GM18519 (cell line): ENCODE measurements around the gene MYL1.

Source experiments
- ATAC-seq: cut with Tn5 transposase; IDR thresholded peaks from one replicate; pipeline ENCODE4 v1.9.1; 2021; ENCODE audit warnings: mild to moderate bottlenecking, moderate library complexity; ENCODE audit not compliant: unreplicated experiment, low FRiP score

MYL1 gene

DNA sequence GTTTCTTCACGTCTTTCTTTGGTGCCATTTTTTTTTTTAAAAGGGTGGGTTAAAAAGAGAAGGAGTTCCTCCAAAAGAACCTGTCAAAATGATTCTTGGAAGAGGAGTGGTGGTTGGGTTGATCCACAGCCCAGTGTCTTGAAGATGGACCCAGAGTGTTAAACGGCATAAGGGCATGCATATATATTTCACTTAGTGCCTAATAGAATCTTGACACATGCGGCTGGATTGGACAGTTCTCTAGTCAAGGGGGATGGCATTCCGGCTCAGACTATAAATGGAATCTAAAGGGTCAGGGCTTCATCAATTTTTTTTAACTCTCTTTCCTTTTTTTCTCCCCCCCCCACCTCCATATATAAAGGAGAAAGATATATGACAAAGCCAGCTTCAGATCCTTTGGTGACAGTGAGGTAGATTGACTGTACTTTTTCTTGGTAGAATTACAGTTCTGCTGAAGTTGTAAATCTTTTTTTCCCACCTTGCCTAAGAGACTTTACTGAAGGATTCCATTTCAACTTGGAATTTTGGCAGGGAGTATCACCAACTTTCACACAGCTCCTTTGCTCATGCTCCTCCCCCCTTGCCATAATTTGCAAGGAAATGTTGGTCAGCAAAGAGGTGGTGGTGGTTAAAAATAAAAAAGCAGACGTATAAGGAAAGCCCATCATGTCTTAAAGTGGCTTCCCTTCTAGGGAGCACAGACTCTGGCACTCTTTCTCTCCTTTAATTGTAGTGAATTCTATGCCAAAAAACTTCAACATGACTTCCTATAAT, at the start of gene MYL1:
Gene MYL1, minus strand, starts transcription at position 160 of the 774 bp plus-strand sequence. Its CDS starts 132 bp downstream, at position 28.
- no peak for ATAC-seq

DNA sequence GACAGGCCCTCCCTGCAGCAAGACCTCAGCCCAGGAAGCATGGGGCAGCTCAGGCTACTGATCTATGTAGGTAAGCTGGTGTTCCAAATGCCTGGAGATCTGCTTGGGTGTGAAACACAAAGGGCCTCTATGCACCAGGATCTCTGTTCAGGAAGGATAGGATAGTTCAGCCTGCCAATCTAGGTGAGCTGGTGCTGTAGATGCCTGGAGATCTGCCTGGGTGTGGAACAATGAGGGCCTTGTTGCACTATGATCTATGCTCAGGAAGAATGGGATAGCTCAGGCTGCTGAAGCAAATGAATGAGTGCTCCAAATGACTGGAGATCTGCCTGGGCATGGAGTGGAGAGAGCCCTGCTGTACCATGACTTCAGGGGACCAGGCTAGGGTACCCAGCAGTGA, 48.9 kb upstream of the MYL1 start:
- no peak for ATAC-seq

DNA sequence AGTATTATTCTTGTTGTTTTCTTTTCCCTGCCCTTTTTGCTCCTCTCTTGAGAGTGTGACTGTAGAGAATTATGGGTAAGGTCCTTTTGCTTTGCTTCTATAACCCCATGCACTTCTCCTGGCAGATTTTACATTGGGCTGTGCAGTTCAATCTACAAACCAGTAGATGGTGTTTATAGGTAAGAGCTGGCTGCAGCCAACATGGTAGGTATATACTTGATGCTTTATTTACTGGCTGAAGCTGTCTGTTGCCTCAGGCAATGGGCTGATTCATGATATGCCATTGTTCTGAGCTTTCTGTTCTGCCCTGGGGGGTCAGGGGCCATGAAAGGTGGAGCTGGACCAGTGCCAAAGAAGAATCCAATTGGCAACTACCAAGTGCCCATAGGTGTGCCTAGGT, 48.3 kb upstream of the MYL1 start:
- peak; percentile 67 for ATAC-seq

DNA sequence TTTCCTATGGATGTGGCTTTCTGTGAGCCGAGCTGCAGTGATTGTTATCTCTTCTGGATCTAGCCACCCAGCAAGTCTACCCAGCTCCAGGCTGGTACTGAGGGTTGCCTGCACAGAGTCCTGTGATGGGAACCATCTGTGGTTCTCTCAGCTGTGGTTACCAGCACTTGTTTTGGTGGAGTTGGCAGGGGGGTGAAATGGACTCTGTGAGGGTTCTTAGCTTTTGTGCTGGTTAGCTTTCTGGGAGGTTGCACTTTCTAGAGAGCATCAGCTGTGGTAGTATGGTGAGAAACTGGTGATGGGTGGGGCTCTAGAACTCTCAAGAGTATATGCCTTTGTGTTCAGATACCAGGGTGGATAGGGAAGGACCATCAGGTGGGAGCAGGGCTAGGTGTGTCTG, 45.4 kb upstream of the MYL1 start:
- ATAC-seq, result no peak

DNA sequence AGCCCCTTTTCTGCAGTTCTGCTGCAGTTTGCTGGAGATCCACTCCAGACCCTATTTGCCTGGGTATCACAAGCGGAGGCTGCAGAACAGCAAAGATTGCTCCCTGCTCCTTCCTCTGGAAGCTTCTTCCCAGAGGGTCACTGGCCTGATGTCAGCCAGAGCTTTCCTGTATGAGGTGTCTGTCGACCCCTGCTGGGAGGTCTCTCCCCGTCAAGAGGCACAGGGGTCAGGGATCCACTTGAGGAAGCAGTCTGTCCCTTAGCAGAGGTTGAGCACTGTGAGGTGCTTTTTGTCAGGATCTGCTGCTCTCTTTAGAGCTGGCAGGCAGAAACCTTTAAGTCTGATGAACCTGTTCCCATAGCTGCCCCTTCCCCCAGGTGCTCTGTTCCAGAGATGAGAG, 42.0 kb upstream of the MYL1 start:
- no peak for ATAC-seq

DNA sequence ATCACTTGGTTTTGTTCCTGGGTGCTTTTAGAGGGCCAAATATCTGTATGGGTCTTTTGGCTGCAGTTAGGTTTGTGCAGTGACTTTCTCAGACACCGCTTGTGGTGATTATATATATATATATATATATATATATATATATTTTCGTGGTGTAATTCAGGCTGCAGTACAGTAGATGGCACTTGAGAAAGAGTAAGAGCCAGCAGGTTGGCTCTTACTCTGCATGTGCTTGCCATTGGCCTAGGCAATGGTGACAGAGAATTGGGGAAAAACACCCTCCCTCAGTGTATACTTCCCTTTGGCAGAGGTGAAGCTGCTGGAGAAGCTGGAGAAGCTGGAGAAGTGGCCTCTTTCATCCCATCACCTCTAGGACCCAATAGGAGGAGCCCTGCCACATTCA, 22.2 kb upstream of the MYL1 start:
- ATAC-seq, result no peak

DNA sequence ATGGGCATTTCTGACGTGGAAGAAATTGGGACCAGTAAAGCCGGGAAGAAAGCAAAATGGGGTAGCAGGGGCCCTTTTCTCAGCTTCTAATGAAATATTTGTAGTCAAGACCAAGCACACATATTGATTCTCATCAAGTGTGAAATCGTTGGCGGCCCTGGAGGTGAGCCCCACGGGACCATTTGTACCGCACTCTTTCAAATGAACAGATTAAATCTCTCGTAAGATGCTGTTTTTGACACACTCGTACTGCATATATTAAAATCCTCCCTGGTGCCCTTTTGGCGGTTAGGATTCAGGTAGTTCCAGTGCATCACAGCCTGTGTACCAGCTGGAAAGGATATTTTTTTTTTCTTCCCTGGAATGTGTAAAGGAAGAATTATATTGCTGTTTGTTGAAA, 9.9 kb upstream of the MYL1 start:
- ATAC-seq, result no peak

DNA sequence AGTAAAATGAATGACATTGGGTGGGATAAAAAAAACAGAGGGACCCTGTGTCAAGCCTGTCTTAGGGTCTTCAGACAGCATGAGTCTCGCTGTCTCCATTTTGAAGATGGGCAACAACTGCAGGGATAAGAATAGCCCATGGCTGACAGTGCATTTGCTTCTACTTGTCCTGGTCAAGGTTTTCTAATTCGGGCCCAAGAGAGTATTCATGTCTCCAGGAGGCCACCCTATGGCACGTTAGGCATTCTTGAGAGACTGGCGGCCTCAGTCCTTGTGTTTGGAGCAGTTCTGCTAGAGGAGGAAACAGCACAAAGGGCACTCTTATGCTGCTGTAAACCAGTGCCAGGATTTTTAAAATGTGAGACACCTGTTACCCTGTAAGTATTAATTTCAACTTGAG, 9.5 kb upstream of the MYL1 start:
- ATAC-seq, result no peak

DNA sequence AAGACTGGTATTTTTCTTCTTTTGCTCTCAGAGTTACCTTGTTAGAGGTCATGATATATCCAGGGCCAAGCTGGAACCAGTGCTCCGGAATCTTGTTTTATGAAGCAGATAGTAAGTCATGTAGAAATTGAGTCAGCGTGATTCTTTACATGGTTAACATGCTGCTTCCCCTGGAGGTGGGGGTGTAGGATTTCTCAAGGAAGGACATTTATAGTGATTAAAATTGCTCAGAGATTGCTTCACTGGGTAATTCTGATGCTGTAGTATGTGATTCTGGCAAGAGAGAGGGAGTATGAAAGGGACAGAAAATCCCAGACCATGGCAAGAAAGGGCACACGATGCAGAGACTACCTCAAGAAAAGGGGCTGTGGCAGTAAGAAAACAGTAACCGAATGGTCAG, 8.0 kb upstream of the MYL1 start:
- no peak for ATAC-seq

DNA sequence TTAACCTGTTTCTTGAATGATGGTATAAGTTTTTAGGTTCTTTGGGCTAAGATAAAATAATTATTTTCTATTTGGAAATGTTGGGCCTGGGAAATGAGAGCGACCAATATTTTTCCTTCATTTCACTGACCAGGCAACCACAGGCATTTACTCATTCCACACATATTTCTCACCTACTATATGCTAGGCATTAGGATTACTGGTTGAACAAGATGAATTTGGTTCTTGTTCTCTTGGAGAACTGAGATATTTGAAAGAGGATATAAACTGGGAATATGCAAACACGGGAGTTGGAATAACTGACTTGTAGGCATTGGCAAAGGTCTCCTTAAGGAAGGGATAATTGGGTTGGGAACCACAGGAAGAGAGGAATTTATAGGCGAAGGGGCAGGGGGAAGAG, 3.9 kb upstream of the MYL1 start:
- no peak for ATAC-seq

DNA sequence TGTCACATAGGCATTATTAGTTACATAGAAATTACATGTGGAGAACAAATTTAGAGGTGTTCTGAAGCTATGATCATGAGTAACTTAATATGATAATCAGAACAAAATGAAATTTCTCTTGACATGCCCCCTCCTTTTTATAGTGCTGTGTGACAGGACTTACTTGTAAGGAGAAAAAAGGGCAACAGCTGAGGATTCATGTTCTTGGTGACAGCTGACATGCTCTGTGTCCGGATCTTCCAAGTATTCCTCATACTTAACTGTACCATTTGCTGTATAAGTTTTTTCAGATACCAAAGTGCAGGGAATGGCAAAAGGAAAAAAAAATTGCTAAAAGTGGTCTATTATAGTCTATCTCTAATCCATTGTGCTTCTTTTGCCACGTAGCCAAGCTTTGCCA, 3.5 kb upstream of the MYL1 start:
- ATAC-seq, result no peak

DNA sequence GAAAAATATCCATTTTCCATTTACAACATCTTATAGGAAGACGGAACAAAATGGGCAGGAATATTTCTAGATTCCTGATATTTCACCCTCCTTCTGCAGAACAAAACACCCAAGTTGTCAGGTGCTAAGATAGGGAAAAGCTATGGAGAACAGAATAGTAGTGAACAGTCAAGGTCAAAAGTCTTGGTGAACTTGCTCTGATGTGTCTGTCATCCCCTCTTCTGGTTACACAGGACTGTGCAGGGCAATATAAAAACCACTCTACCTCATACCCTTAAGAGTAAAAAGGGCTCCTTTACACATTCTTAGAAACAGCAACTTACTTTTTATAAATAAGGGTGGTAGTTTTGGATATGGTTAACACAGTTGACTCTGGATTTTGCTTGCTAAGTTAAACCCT, 4.4 kb downstream of the MYL1 start:
- no peak for ATAC-seq

DNA sequence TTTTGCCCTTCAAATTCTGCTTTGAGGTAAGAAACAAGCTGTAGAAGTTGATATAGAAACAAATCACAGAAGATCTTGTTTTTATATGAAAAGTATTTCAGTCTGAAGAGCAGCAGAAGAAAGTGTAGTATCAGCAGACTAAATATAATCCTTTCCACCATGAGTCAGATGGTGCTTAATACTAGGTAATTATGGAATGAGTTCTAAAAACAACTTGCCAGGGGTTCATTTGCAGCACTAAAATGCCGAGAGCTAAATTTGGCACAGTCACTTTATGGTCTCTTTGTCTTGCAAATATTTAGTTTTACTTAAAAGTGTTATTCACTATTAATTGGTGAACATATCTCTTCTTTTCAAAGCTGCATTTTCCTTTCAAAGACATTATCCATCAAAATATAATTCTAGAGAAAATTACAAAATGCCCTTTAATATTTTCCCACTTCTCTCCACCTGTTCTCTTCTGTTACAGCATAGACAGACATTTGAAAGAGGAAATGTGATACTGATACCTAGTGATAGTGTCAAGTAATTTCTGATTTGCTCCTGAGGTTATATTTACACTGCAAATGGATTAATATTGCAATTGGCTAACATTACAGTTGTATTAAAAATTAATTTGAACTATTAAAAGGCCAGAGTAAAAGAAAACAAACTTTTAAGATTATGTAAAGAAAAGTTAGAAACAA, 5.3 kb downstream of the MYL1 start:
- no peak for ATAC-seq

DNA sequence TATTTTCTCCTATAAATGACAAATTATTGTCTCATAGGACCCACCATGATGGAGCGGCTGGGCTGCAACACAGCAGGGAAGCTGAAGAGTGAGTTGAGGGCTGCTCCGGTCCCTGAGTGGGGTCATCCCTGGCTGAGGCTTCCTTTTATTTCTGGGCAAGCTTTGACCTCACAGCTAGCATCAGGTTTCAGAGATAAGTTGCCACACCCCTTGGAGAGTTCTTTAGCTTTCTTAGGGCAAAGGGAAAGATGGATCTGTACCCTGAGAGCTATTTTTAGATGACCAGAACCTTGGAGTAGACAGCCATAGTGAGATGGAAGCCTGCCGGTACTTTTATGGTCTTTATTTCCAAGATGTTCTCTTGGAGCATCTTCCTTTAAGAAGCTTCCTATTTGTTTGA, 11.5 kb downstream of the MYL1 start:
- no peak for ATAC-seq

DNA sequence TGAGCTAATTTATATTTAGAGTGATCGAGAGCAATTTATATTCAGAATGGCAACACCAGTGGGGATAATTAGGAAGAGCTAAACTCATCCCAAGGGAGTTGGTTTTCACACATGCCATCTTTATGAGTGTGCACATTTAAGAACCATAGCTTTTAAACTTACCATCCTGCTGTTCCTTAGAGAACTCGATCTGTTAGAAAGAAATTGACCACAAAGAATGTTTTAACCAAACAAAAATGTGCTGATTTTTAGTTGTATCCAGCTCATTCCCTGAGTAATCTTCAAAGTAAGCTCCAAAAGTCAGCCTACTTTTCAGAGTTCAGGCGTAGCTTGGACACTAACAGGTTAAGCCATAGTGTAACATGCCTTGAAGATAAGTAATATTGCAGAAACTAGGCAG, 12.6 kb downstream of the MYL1 start:
- ATAC-seq, result no peak

DNA sequence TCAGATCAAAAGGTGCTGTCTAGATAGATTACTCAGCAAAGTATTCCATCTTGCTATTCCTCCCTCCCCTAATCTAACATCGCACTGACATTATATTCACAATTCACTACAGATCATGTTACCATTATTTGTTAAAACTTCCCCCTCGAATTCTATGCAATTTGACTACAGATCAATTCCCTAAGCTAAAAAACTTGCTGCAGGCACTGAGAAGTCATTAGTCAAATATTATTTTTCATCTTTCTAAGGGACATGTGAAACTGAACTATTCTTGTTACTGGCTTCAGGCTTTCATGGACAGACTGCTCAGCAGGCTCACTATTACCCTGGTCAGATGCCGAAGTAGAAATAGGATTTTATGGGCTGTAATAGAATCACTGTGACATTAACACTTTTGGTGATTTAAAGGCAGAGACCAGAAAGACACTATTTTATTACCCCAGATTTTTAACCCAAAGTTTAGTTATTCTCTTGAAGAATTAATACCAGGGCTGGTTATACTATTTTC, 15.1 kb downstream of the MYL1 start:
- no peak for ATAC-seq

DNA sequence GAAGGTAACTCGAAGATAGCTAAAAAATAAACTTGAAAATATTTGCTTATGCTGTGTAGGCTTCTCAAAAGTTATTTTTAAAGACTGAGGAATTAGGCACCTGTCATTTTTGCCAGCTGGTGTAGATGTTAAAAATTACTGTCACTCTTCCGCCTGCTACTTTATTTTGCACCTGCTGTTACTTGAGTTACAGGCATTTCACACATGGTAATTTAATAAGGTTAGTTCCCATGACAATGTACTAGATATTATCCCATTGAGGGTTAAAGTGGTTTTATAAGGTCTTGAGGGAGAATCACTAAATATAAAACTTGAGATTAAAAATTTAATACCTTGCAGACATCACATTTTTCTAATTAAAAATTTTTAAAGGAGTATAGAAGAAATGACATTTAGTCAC, 26.6 kb downstream of the MYL1 start:
- ATAC-seq, result no peak

DNA sequence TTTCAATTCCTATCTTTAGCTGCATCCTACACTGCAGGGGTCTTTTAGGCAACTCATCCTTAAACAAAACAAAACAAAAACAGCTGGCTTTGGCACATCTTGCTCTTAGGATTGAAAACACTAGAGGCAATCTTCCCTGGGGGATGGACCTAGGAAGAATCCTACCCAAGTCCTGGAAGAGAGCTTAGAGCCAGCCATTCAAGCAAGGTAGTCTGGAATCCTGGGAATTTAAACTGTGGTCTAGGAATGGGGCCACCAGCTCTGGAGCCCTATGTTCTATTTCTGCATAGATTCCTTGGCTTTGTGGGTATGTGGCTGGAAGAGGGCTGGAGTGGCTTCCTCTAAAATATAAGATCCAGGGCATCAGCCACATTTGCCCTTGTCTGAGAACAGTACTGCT, 27.7 kb downstream of the MYL1 start:
- ATAC-seq, result no peak

DNA sequence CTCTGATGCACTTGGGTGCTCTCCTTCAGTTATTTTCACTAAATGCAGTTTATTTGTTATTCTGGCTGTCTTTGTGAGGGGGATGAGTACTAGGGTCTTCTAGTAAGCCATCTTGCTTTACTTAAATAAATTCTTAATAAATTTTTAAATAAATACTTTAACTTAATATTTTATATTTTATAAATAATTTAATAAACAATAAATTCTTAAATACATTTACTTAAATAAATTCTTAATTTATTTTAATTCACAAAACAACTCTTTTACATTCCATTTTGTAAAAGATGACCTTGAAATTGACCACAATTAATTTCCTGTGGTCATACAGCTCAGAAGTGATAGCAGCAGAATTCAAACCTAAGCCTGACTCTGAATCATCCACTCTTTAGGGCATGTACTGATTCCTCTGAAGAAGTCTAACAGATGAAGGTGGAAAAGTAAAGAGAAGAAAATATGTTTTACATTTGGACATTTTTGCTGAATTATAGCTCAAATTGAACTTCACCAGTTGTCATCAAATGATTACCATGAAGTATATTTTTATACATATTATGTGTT, 28.8 kb downstream of the MYL1 start:
- no peak for ATAC-seq

DNA sequence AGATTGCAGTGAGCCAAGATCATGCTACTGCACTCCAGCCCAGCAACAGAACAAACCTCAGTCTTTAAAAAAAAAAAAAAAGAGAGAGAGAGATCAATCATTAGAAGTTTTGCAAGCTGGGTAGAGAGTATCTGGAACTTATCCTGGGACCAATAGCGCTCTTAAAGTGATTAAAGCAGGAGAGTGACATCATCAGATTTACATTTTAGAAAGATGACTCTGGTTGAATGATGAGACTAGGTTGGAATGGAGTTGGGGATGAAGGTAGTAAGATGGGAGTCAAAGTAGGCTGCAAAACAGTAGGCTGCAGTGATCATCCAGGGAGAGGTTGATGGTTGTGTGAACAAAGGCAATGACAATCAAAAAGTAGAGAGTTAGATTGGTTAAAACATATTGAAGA, 37.8 kb downstream of the MYL1 start:
- ATAC-seq, result no peak

DNA sequence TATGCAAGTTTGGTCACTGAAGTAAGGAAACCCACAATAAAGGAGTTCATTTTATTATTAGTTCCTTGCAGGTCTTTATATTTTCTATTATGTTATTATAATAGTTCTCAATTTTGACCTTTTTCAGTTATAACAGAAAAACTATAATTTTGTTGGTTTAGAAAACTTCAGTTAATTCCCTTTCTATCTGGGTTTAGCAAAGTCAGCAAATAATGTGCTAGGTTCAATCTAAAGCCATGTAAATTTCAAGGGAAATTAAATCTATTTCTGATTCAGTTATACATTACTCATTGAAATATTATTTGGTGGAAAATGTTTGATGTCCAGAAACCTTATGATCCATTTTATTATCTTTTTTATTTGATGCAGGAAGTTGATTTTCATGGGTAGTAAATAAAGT, 43.7 kb downstream of the MYL1 start:
- no peak for ATAC-seq

DNA sequence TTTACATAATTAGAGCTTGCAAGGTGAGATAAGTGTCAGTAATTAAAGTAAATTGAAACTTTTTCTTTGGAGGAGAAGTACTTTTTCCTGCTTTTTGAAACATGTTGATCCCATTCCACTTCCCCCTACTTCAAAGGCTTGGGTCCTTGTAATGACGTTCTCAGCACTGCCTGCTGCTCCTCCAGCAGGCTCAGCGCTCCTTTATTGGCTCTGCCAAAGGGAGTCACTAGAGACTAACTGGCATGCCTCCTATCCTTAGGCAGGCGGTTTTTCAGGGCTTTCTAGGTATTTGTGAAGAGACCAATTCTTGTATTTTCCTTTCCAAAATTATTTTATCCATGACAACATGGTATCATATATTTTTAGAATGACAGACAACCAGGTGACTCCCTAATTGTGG, 45.8 kb downstream of the MYL1 start:
- ATAC-seq, result no peak
